Measurements from ENCODE around the gene MGST2.
A peak's percentile ranks its signal among the peaks of the same experiment; 100 is the strongest.
"Not testable (repeated sequence)": the region's sequence is repeated elsewhere in the genome, so short reads cannot be mapped to it uniquely, and the experiment has no call there.

DNA sequence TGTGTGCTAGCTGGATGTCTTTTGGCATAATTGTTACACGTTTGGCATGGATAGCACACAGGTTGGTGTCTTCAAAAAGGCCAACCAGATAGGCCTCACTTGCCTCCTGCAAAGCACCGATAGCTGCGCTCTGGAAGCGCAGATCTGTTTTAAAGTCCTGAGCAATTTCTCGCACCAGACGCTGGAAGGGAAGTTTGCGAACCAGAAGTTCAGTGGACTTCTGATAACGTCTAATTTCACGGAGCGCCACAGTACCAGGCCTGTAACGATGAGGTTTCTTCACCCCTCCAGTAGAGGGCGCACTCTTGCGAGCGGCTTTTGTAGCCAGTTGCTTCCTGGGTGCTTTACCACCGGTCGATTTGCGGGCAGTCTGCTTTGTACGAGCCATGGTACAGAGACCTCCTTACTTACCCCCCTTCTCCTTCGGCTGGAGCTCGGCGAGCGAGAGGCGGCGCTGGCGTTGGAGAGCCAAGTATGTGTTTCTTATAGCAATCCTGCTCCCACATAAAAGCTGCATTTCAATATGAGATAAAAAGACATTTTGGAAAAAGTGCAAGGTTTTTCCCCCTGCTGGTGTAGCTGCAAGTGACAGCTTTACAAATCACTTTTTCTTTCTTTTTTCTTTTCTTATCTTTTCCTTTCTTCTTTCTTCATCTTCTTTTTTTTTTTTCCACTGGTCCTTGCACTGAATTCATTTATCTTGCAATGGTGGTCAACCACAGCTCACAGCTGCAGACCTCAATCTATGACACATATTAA lies 32.7 kb downstream of the MGST2 start:
- TF ChIP-seq, protein P1, sequence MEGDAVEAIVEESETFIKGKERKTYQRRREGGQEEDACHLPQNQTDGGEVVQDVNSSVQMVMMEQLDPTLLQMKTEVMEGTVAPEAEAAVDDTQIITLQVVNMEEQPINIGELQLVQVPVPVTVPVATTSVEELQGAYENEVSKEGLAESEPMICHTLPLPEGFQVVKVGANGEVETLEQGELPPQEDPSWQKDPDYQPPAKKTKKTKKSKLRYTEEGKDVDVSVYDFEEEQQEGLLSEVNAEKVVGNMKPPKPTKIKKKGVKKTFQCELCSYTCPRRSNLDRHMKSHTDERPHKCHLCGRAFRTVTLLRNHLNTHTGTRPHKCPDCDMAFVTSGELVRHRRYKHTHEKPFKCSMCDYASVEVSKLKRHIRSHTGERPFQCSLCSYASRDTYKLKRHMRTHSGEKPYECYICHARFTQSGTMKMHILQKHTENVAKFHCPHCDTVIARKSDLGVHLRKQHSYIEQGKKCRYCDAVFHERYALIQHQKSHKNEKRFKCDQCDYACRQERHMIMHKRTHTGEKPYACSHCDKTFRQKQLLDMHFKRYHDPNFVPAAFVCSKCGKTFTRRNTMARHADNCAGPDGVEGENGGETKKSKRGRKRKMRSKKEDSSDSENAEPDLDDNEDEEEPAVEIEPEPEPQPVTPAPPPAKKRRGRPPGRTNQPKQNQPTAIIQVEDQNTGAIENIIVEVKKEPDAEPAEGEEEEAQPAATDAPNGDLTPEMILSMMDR (IDR thresholded peaks at IDR 0.05; ENCODE audit: low read depth, low read length, missing input control): peak; percentile 10
- not testable (repeated sequence) for TF ChIP-seq EGR1 (IDR thresholded peaks at IDR 0.05; ENCODE audit: low read depth in 2 of 2); FOXA1 (IDR thresholded peaks at IDR 0.05); SP1 (IDR thresholded peaks at IDR 0.05); GABPA (IDR thresholded peaks at IDR 0.05 in 1 of 2, conservative IDR thresholded peaks at IDR 0.05 in 1 of 2); JUND (IDR thresholded peaks at IDR 0.05); TAF1 (conservative IDR thresholded peaks at IDR 0.05)
- TF ChIP-seq, protein P2, sequence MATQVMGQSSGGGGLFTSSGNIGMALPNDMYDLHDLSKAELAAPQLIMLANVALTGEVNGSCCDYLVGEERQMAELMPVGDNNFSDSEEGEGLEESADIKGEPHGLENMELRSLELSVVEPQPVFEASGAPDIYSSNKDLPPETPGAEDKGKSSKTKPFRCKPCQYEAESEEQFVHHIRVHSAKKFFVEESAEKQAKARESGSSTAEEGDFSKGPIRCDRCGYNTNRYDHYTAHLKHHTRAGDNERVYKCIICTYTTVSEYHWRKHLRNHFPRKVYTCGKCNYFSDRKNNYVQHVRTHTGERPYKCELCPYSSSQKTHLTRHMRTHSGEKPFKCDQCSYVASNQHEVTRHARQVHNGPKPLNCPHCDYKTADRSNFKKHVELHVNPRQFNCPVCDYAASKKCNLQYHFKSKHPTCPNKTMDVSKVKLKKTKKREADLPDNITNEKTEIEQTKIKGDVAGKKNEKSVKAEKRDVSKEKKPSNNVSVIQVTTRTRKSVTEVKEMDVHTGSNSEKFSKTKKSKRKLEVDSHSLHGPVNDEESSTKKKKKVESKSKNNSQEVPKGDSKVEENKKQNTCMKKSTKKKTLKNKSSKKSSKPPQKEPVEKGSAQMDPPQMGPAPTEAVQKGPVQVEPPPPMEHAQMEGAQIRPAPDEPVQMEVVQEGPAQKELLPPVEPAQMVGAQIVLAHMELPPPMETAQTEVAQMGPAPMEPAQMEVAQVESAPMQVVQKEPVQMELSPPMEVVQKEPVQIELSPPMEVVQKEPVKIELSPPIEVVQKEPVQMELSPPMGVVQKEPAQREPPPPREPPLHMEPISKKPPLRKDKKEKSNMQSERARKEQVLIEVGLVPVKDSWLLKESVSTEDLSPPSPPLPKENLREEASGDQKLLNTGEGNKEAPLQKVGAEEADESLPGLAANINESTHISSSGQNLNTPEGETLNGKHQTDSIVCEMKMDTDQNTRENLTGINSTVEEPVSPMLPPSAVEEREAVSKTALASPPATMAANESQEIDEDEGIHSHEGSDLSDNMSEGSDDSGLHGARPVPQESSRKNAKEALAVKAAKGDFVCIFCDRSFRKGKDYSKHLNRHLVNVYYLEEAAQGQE (IDR thresholded peaks at IDR 0.05): not testable (repeated sequence)
- TF ChIP-seq, protein P3, sequence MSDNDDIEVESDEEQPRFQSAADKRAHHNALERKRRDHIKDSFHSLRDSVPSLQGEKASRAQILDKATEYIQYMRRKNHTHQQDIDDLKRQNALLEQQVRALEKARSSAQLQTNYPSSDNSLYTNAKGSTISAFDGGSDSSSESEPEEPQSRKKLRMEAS (IDR thresholded peaks at IDR 0.05): not testable (repeated sequence)
